GM18861 (cell line): ENCODE measurements around the gene LTB4R.

Experiments used
- ATAC-seq: cut with Tn5 transposase; IDR thresholded peaks from one replicate; pipeline ENCODE4 v1.9.1; 2021; ENCODE audit not compliant: unreplicated experiment

The LTB4R gene

GRCh38 chr14:24278424-24278823, 32.9 kb upstream of the LTB4R start:
- ATAC-seq, result no peak

- peak; percentile 74 for ATAC-seq
These were observed 31.8 kb upstream of the LTB4R start for GRCh38 chr14:24279301-24280186.

GRCh38 chr14:24280797-24281460, 30.4 kb upstream of the LTB4R start:
- ATAC-seq, result no peak

- no peak for ATAC-seq
These were observed 29.7 kb upstream of the LTB4R start for GRCh38 chr14:24281636-24282035.

GRCh38 chr14:24282736-24283135, 28.6 kb upstream of the LTB4R start:
- no peak for ATAC-seq

- no peak for ATAC-seq
These were observed 27.4 kb upstream of the LTB4R start for GRCh38 chr14:24283796-24284460.

- no peak for ATAC-seq
These were observed 26.7 kb upstream of the LTB4R start for GRCh38 chr14:24284501-24285035.

GRCh38 chr14:24285351-24285750, 26.0 kb upstream of the LTB4R start:
- ATAC-seq, result no peak

- ATAC-seq, result no peak
These were observed 24.3 kb upstream of the LTB4R start for GRCh38 chr14:24286996-24287395.

GRCh38 chr14:24289649-24290280, 21.5 kb upstream of the LTB4R start:
- peak; percentile 83 for ATAC-seq

GRCh38 chr14:24290746-24291145, 20.6 kb upstream of the LTB4R start:
- no peak for ATAC-seq

- no peak for ATAC-seq
These were observed 19.7 kb upstream of the LTB4R start for GRCh38 chr14:24291446-24292117.

GRCh38 chr14:24292118-24292807, 19.0 kb upstream of the LTB4R start:
- ATAC-seq, result no peak

GRCh38 chr14:24293525-24293924, 17.8 kb upstream of the LTB4R start:
- no peak for ATAC-seq

GRCh38 chr14:24296341-24297157, 14.8 kb upstream of the LTB4R start:
- peak; percentile 60 for ATAC-seq

- peak; percentile 15 for ATAC-seq
These were observed 13.9 kb upstream of the LTB4R start for GRCh38 chr14:24297190-24297964.

- ATAC-seq, result no peak
These were observed 12.4 kb upstream of the LTB4R start for GRCh38 chr14:24298892-24299254.
